Measurements from ENCODE around the gene RNU5B-1. TPM values are rescaled to one million over a fixed set of nuclear protein-coding genes. Genes with fewer than 3 reads are reported as not detected.

Gene RNU5B-1
- total and polyA plus RNA-seq, 9 of the 15 experiments (the other 6 are each of a cell fraction or from before 2014, with no cell fraction given), result 14.2 TPM; not detected in 8

- TF ChIP-seq RREB1 (CRISPR knock-in tag; IDR thresholded peaks at IDR 0.05) (0 out of 2 replicates have a peak, but pooled peaks have one; percentile 50), AFF1 (IDR thresholded peaks at IDR 0.05; ENCODE audit: low read depth in 1 of 2, partially characterized antibody in 2 of 2) (peak; percentile 90 to 99), HMG20A (CRISPR knock-in tag; conservative IDR thresholded peaks at IDR 0.05) (peak; percentile 80; the same call in 1 of the 2 replicates), ILF3 (IDR thresholded peaks at IDR 0.05; ENCODE audit: borderline replicate concordance) (peak; percentile 99), NFYB (IDR thresholded peaks at IDR 0.05; ENCODE audit: extremely low read depth, insufficient read length) (no peak), RHOXF2B (CRISPR knock-in tag; conservative IDR thresholded peaks at IDR 0.05) (peak; percentile 93), MAFF (IDR thresholded peaks at IDR 0.05; ENCODE audit: low read length) (peak; percentile 75), ZSCAN29 (IDR thresholded peaks at IDR 0.05) (peak; percentile 80; the same call in 1 of the 2 replicates), CEBPB (tag; IDR thresholded peaks at IDR 0.05) (no peak), FOSL1 (tag; conservative IDR thresholded peaks at IDR 0.05) (peak; percentile 84), HMG20B (CRISPR knock-in tag; IDR thresholded peaks at IDR 0.05) (peak; percentile 96), CBFA2T3 (IDR thresholded peaks at IDR 0.05) (peak; percentile 68), KLF6 (CRISPR knock-in tag; IDR thresholded peaks at IDR 0.05; ENCODE audit: borderline replicate concordance) (peak; percentile 58; the same call in 1 of the 2 replicates), ARHGAP35 (IDR thresholded peaks at IDR 0.05; ENCODE audit: partially characterized antibody) (peak; percentile 99), ARNT (IDR thresholded peaks at IDR 0.05) (peak; percentile 83 to 92; a peak in 3 of 4 replicates), GTF2B (IDR thresholded peaks at IDR 0.05; ENCODE audit: extremely low read depth, insufficient read length) (peak; percentile 95), ZNF561 (CRISPR knock-in tag; conservative IDR thresholded peaks at IDR 0.05) (peak; percentile 76), ZNF644 (tag; IDR thresholded peaks at IDR 0.05; ENCODE audit: low read depth) (peak; percentile 94)
Measured at GRCh38 chr15:65304381-65305149, at the start of gene RNU5B-1 (continued).

Data from K562 (cell line).